Activated CD8-positive, alpha-beta T cell treated with anti-CD3 and anti-CD28 coated beads for 36 hours (primary cell): ENCODE data around the gene HIBADH. TPM values are rescaled to one million over a fixed set of nuclear protein-coding genes. Genes with fewer than 3 reads are reported as not detected.

Experiments used
- ATAC-seq: fragments of 200-7000 bp; cut with Tn5 transposase; one replicate; pipeline ENCODE4 v1.10.0; 2021; ENCODE audit warnings: mild to moderate bottlenecking, moderate library complexity
- CTCF ChIA-PET: fragments of 350-600 bp; sonication (Branson Sonifier 250); formaldehyde crosslinking; loops from one replicate; lab custom pipeline; 2021; ENCODE audit warnings: antibody characterized with exemption; lab: Charles Lee
- POLR2A ChIA-PET: fragments of 350-600 bp; sonication (Branson Sonifier 250); formaldehyde crosslinking; loops from one replicate; lab custom pipeline; 2021; ENCODE audit warnings: antibody characterized with exemption; lab: Charles Lee
- DNase-seq: peaks from one replicate; pipeline ENCODE4 v3.0.0-alpha.2; 2020
- H3K27ac Mint-ChIP-seq: one replicate; pipeline ENCODE4 v1.8.0; 2021; ENCODE audit warnings: mild to moderate bottlenecking, mixed read lengths
- H3K27me3 Mint-ChIP-seq: one replicate; pipeline ENCODE4 v1.8.0; 2021; ENCODE audit warnings: mixed read lengths
- H3K36me3 Mint-ChIP-seq: one replicate; pipeline ENCODE4 v1.8.0; 2021; ENCODE audit warnings: low read depth, mixed read lengths
- H3K4me1 Mint-ChIP-seq: one replicate; pipeline ENCODE4 v1.8.0; 2021; ENCODE audit warnings: low read depth, mixed read lengths
- H3K4me3 Mint-ChIP-seq: one replicate; pipeline ENCODE4 v1.8.0; 2021; ENCODE audit warnings: mild to moderate bottlenecking, moderate library complexity, mixed read lengths
- H3K9me3 Mint-ChIP-seq: one replicate; pipeline ENCODE4 v1.8.0; 2021; ENCODE audit warnings: mixed read lengths
- intact Hi-C: fragments of 100-400 bp; cut with micrococcal nuclease; formaldehyde crosslinking; loops from one replicate; pipeline ENCODE4 v1.10.0; 2022
- total RNA-seq, 2 experiments: library from RNA; stranded (reverse); gene quantifications; one replicate each; pipeline ENCODE4 v1.2.3, GENCODE V29; 2021
- TF ChIP-seq, protein P1 (sequence below): fragments of 200-600 bp; IDR thresholded peaks from one replicate; pipeline ENCODE4 v1.8.0; 2022; ENCODE audit warnings: antibody characterized with exemption, mild to moderate bottlenecking

HIBADH gene
- total RNA-seq, 2 experiments from 2014 or later = 20.7 to 20.9 TPM

- ATAC-seq (no peak), DNase-seq (no peak)
- Mint-ChIP-seq H3K4me3 (no peak overlapping the region), H3K9me3 (no peaks in the 10 kb centered on the region), H3K27ac (no peak overlapping the region), H3K4me1 (no peaks in the 10 kb centered on the region), H3K27me3 (no peaks in the 10 kb centered on the region), H3K36me3 (peaks cover 32% of the 10 kb centered on the region)
- TF ChIP-seq, protein P1, sequence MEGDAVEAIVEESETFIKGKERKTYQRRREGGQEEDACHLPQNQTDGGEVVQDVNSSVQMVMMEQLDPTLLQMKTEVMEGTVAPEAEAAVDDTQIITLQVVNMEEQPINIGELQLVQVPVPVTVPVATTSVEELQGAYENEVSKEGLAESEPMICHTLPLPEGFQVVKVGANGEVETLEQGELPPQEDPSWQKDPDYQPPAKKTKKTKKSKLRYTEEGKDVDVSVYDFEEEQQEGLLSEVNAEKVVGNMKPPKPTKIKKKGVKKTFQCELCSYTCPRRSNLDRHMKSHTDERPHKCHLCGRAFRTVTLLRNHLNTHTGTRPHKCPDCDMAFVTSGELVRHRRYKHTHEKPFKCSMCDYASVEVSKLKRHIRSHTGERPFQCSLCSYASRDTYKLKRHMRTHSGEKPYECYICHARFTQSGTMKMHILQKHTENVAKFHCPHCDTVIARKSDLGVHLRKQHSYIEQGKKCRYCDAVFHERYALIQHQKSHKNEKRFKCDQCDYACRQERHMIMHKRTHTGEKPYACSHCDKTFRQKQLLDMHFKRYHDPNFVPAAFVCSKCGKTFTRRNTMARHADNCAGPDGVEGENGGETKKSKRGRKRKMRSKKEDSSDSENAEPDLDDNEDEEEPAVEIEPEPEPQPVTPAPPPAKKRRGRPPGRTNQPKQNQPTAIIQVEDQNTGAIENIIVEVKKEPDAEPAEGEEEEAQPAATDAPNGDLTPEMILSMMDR = no peak
- intact Hi-C loops = no loop called here
- ChIA-PET CTCF (no interaction called here), POLR2A (no interaction called here)
Measured at GRCh38 chr7:27523321-27523720, 139.4 kb downstream of the HIBADH start.

GRCh38 chr7:27522566-27522965 lies 140.1 kb downstream of the HIBADH start:
- H3K27ac Mint-ChIP-seq = no peak overlapping the region
- no peak for DNase-seq
- no peak for ATAC-seq
- POLR2A ChIA-PET = no interaction called here
- CTCF ChIA-PET = no interaction called here
- H3K4me1 Mint-ChIP-seq = no peaks in the 10 kb centered on the region
- H3K36me3 Mint-ChIP-seq = peaks cover 29% of the 10 kb centered on the region
- intact Hi-C loops = no loop called here
- no peaks in the 10 kb centered on the region for H3K27me3 Mint-ChIP-seq
- no peak overlapping the region for H3K4me3 Mint-ChIP-seq
- no peaks in the 10 kb centered on the region for H3K9me3 Mint-ChIP-seq
- TF ChIP-seq, protein P1 = no peak

DNA sequence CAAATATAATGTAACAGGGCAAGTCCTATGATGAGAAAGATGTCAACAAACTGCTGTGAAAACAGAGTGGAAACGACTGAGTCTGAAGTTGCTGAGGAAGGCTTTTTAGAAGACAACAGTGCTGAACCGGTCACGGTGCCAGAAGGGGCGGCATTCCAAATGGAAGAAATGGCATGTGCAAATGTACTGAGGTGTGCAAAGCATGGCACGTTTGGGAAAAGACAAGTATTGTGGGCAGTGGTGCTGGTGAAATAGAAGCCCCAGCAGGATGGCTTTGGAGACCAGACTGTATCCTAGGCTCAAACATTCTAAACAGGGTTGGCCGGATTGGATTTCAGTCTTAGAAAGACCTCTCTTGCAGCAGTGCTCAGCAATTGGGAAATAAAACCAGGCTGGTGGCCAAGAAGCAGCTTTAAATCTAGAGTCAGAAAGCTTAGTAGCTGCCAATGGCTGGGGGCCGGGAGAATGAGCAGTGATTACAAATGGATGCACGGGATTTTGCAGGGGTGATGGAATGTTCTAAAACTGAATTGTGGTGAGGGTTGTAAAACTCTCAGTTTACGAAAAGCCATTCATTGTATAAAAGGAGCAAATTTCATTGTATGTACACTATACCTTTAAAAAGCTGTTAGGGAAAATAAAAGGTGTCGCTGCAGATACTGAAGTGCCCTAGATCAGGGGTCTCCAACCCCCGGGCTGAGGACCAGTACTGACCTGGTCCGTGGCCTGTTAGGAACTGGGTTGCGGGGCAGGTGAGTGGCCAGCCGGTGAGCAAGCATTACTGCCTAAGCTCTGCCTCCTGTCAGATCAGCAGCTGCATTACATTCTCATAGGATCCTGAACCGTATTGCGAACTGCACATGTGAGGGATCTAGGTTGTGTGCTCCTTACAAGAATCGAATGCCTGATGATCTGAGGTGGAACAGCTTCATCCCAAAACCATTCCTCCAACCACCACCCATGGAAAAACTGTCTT lies 141.6 kb downstream of the HIBADH start:
- Mint-ChIP-seq H3K36me3 (peaks cover 21% of the 10 kb centered on the region), H3K4me3 (no peak overlapping the region), H3K4me1 (no peaks in the 10 kb centered on the region), H3K9me3 (no peaks in the 10 kb centered on the region), H3K27ac (no peak overlapping the region), H3K27me3 (no peaks in the 10 kb centered on the region)
- intact Hi-C loops = no loop called here
- TF ChIP-seq, protein P1 = no peak
- CTCF ChIA-PET = no interaction called here
- ATAC-seq (no peak), DNase-seq (no peak)
- POLR2A ChIA-PET = no interaction called here

DNA sequence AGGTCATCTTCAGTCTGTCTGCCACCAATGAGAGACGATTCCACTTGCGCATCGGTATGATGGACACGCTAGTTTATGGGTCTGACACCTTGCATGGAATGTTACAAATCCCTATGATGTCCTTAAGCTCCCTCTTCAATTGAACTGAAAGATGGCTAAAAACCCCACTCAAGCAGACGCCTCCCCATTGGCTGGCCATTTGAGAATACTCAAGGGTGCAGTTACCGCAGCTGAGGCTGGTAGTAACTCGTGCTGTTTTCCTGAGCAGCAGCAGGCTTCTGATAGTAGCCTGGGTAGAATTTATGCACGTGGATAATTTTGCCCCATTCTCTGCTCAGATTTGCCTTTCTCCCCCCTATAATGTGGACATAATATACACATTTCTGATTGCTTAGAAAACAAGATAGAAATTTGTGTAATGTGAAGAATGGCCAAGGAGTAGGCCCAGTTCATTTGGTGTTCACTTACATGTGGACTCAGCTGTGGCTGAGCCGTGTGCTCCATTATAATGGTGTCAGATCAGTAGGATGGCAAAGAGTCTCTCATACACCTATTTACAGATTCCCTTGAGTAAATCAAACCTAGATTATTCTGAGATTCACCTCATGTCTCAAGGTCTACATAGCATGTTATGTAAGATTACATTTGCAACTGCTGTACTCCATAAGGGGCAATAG lies 142.8 kb downstream of the HIBADH start:
- intact Hi-C loops = no loop called here
- POLR2A ChIA-PET = no interaction called here
- H3K36me3 Mint-ChIP-seq = peaks cover 13% of the 10 kb centered on the region
- H3K9me3 Mint-ChIP-seq = no peaks in the 10 kb centered on the region
- DNase-seq (no peak), ATAC-seq (no peak)
- TF ChIP-seq, protein P1 = no peak
- H3K27me3 Mint-ChIP-seq = no peaks in the 10 kb centered on the region
- no peaks in the 10 kb centered on the region for H3K4me1 Mint-ChIP-seq
- no peak overlapping the region for H3K27ac Mint-ChIP-seq
- no peak overlapping the region for H3K4me3 Mint-ChIP-seq
- CTCF ChIA-PET = no interaction called here
